D341Med (cell line): ENCODE measurements around the gene COQ9.
A peak's percentile ranks its signal among the peaks of the same experiment; 100 is the strongest.

ENCODE experiments used
- DNase-seq: peaks from one replicate; pipeline ENCODE4 v3.0.0; 2012; ENCODE audit warnings: low spot score

The COQ9 gene

DNA sequence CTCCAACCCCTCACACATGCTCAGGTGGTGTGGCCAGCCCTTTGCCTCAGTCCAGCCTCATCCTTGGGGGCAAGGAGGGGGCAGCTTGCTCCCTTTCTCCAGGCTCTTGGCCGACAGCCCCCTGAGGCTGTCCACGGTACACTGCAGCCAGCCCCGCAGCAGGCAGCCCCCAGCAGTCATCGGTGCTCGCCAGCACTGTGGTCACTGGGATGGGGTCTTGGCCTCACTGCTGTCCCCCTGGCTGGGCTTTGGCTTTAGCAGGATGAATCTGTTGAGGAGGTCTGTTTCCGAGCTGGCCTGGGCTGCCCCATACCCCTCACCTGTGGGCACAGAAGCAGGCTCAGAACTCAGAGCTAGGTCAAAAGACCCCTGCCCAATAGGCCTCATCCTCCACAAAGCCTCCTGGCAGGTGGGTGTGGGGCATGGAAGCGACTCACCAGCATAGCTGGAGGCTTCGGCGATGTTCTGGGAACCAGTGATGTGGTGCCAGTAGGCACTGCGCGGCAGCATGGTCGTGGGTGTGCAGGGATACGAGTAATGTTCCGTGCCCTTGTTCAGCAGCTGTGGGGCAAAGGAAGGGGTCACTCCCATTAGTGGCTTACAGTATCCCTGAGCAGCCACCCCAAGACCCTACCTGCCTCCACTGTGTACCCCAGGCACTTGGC lies 26.0 kb downstream of the COQ9 start:
- no peak for DNase-seq

DNA sequence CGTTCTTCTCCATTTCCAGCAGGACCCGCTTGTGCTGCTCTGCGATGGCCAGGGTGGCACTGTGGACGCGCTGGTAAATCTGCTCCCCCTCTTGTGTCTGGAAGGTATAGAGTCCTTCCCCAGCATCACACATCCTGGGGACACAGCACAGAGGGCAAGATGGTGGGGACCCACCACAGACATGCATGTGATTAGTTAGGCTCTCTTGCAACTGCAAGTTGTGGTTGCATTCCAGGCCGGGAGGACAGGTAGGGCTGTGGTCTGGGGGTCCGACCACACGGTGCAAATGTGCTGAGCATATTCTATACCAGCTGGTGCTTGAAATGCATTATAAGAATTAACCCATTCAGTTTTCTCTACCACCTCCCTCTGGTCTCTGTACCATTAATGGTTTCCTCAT lies 26.6 kb downstream of the COQ9 start:
- no peak for DNase-seq

DNA sequence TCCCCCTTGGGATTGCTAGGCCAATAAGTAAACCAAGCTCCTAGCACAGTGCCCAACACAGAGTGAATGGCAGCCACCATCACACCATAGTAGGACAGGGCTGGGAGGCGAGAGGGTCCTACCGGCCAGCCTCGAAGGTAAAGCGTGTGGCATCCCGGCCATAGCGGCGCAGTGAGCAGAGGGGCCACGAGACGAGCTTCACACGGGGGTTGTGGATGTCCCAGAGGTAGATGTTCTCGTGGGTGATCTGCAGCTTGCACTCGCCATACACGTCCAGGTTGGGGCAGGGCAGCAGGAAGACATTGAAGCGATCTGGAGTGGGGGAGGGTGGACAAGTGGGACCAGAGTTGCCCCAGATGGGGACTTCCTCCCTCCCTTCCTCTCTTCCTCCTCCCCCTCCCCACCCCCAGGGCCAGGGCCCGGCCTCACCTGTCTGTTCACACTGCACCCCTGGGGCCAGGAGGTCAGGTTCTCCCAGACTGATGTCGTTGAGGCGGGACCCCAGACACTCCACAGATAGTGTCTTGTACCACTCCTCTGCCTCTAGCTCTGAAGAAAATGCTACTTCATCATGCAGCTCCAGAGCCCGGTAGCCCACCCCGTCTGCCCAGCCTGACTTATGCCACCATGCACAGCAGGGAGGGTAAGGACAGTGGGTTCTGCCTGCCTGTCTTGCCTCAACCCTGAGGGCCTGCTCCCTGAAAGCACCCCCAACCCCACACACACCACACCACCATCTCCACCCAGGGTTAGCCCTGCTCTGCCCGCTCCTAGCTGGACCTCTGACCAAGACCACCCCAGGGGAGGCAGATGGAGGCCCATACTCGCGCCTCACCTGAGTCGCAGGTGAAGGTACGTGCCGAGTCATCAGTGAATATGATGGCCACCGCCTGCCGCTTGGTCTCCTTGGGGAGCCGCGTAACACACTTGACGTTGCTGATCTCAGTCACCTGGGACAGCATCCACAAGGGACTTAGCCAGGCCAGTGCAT lies 27.7 kb downstream of the COQ9 start:
- DNase-seq: no peak

DNA sequence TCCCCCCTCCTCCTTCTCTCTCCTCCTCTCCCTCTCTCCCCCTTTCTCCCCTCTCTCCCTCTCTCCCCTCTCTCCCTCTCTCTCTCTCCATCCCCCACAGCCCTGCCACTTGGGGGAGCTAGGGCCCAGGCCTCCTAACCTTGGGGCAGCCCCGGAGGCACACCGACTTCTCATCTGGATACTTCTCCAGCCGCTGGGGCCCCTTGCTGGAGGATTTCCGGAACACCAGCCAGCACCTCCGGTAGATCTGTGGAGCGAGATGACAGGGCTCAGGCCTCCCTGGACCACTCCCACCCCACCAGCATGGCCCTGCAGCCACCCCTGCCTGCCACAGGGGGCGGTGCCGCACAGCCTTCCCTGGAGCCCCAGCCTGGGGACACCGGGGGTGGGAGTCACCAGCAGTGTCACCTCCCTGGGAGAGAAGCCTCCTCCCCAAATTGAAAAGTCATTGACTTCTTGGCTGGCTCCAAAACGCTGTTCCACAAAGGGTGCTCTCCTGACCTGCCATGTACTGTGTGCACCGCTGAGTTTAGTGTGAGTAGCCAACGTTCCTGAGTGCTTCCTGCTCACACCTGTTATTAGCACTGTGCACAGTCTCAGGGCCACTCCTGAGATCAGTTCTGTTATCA lies 28.5 kb downstream of the COQ9 start:
- peak; percentile 85 for DNase-seq

DNA sequence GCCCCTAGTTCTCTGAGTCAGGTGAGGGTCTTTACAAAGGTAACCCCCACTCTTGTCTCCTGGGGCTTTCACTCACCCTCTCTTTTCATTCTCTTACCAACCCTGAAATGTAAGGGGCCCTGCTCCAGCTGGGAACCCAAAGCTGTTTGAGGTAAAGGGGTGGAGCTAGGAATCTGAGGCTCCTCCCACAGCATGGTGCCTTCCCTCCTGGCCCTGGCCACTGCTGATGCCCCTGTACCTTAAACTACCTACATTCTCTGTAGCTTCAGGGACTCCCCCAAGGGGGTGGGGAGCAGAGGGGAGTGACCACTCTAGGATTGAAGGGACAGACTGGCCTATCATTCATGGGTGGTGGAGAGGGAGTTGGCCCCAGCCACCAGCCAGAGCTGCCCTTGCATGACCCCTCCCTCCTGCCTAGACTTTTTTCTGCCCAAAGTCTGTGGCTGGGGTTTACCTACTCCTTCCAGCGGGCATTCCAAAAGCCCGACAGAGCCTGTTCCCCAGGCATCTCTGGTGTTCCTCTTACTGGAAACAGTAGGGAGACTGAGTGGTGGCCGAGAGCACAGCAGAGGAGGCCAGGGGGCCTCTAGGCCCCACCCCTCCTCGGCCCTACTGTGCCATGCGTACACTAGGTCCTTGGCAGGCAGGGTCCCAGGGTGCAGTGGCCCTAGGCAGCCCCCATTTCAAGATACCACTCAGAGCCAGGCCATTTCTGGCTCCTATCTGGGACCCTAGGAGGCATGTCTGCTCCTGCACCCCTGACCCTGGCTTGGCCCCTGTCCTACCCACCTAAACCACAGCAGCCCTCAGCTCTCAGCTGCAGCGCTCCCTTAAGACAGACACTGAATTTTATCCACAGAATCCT lies 29.5 kb downstream of the COQ9 start:
- DNase-seq: no peak

DNA sequence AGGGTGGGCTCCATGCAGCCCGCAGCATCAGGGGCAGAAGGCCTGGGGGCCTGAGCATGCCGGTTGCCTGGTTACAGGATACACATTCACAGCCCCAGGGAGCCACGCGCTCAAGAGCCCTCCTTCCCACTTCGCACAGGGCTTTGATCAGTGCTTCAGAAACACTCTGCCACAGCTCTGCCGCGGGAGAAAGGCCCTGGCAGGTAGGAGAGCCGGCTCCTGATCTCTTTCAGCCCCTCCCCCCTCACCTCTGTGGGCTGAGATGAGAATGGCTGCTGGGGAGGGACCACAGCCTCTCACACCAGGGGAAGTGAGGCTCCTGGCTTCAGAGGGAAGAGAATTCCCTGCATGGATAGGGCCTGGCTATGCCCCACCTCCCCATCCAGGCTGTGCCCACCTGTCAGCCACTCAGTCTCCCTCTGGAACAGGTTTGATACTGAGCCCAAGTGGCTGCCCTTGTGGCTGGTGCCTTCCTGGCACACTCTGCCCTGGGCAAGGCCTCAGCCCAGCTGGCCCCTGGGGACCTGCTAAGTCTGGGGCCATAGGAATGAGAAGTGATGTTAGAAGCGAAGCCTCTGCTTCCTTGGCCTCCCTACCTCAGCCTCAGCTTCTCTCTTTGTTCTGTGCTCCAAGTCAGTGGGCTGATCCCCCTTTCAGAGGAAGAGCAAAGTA lies 30.4 kb downstream of the COQ9 start:
- DNase-seq: no peak

DNA sequence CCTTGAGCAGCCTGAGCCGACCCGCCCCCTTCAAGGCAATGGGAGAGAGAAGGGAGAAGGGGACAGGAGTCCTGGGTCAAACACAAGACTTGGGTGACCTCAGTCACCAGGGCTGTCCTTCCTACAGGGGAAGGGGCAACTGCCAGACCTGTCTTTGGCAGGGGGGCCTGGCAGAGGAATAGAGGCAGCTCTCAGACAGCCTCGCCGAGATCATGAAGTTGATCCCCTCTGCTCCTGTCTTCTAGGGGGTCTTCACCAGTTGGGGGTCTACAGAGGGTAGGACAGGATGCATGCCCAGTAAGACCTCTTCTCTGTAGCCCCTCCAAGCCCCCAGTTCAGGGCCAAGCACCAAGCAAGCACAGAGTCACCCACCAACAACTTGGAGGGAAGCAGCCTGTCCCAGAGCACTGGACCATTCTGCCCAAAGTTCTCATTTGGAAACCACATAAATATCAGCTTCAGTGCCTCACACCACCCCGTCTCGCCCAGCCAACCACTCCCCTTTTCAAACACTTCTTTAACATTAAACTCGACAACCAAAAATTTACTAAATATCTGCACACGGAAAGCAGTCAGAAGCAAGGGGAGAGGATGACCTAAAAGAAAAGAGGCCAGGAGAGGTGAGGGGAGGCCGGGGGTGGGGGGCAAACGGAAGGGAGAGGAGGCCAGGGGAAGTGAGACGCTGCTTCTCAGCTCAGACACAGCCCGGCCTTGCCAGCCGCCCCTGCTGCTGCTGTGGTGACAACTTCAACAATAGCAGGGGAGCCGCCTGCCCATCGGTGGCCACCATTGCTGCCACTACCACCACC lies 31.3 kb downstream of the COQ9 start:
- DNase-seq: no peak

DNA sequence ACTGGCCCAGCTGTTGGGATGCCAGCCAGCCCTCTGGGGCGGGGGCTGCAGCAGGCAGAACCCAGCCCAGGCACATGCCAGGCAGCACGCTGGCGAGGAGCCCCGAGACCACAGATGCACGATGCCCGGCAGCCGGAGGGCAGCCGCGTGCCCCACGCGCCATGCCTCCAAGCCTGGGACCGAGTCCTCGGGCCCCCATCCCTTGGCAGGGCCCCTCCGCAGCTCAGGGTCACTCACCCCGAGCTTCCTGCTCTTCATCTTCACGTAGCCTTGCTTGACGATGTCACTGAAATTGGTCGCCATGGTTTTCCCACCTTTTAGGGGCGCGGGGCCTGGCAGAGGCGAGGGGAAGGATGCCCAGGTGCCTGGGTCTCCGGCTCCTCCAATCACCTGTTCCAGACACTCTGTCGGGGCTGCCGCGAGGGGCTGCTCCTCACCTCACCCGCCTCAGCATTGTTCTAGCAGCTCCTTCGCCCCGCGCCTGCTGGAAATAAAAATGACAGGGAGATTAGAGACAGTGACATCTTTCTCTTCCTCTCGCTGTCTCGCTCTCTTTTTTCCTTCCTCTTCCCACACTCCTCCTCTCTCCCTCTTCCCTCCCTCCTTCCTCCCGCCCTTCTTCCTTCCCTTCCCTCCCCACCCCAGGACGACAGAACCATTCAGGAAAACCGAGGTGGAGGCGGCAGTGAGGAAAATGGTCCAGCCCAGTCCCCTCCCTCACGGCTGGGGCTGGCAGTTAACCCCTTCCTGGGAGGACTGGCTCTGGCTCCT lies 32.1 kb downstream of the COQ9 start:
- no peak for DNase-seq

DNA sequence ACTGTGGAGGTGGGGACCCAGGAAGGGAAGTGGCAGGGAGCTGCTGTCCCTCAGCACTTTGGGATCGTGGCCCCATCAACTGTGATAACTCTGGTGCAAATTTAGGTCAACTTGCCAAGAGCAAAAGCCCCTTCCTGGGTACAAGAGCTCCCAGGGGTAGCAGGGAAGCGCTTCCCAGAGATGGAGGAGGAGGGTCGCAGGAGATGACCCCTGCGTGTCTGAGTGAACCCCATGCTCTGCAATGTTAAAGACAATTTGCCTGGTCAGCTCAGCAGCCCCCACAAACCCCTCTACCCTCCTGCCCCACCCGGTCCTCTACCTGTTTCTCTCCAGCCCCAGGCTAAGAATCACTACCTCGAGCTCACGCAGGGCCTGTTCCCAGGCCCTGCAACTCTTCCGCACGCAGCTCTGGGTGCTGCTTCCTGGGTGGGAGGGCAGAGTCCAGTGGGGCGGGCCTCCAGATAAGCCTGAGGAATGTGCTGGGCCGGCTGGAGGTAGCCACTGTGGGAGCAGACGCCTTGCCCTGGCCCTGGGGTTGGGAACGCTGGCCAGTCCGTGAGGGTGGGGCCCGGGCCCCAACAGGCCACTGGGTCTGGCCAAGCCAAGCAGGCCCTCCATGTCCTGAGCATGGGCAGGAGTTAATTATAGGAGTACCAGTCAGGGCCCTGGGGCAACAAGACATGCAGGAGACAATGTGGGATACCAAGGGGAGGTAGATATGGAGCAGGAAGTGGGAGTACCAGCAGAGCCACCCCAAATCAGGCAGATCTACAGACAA lies 32.9 kb downstream of the COQ9 start:
- no peak for DNase-seq

DNA sequence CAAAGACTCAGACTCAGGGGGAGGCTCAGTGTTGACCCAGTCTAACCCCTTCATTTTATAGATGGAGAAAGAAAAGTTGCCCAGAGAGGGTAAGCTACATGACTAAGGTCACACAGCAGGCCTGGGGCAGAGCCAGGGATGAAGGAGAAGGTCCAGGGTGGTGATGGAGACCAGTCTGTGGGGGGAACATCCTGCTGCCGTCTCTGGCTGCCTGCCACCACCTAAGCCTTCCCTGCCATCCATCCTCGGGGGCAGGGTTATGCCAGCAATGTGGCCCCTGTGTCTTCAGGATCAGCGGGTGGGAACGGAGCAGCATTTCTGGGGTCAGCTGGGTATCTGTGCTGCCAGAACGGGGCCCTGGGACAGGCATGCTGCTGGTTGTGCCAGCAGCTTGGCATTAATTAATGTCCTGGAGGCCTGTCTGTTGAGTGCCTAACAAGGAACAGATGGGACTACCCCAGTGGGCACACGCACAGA lies 33.5 kb downstream of the COQ9 start:
- no peak for DNase-seq

DNA sequence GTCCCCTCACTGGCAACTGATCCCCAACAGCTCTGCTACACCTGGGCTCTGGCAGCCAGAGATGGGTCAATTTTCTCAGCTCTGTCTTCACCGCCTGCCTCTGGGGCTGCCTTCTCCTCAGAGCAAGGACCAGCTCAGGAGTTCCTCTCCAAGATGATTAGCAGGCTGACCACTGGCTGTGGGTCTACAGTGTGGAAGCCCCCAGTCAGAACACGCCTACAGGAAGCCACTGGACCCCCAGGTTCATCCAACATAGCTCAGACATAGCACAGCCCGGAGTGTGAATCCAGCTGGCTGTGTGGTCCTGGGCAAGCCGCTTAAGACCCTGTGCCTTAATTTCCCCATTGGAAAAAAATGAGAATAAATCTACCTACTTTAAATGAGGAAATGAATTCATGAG lies 34.1 kb downstream of the COQ9 start:
- no peak for DNase-seq

DNA sequence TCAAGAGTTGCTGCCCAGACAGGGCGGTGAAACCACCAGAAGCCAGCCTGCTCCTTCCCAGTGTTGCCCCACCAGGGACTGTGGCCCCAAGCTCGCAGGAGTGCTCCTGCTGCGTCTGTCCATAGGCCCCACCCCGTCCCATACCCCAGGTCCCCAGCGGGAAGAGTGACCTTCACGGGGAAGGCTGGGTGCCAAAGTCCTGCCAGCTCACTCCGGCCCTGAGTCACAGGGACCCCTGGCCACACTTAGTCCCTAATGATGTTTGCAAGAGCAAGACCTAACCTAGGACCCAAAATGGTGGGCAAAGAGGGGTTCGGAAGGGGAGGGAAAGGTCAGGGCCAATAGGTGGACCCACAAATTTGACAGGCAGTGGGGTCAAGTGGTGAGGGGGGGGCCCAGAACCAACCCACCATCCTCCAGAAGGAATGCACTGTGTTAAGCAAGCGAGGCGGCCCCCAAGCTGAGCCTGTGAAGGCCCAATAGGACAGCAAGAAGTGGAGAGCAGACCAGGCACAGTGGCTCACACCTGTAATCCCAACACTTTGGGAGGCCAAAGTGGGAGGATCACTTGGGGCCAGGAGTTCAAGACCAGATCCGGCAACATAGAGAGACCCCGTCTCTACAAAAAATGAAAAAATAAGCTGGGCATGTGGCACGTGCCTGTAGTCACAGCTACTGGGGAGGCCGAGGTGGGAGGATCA lies 35.7 kb downstream of the COQ9 start:
- DNase-seq: no peak

DNA sequence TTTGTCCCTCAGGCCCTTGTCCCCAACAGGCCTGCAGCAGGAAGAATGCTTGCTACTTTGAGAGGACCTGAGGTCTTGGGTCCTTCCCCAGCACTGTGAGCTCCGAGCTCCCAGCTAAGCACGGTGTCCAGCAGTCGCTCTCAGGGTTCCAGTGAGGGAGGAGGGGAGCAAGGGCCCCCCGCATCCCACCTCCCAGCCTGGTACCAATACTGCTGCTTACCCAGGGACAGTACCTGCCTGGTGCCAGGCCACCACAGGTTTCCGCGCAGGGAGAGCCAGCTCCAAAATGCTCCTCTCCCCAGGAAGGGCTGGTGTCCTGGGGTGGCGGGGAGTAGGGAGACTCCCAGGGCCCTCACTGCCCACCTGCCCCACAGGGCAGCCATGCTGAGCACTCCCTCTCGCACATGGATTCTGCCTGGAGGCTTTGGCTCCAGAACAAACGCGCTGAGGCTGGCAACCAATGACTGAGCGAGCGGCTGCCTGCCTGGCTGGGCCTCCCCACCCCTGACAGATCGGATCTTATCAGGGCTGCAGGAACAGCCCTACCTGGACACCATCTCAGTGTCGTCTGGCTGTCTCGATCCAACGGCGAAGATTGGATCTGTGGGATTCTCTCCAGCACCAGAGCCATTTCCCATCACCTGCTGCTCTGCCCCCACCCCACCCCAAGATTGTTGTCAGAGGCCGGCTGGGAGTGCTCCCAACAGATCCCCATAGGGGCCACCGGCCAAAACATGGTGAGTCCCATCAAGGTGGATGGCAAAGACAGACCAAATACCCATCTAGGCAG lies 36.6 kb downstream of the COQ9 start:
- no peak for DNase-seq

DNA sequence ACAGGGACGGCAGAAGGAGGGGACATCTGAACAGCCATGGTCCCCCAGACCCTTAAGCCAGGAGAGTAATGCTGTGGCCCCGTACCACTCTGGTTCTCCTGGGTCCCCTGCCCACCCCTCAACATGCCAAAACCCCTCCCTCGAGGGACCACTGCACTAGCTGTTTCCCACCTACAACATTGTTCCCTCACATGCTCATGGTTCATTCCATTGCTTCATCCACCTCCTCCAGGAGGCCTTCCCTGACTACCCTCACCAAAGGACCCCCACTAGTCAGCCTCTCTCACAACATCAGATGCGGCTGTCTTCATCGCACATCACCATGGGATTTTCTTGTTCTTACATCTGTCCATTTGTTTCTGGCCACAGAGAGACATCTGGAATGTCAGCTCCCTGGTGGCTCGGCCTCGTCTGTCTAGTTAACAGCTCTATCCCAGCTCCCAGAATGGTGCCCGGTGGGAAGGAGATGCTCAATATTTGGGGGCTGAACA lies 37.3 kb downstream of the COQ9 start:
- DNase-seq: no peak

DNA sequence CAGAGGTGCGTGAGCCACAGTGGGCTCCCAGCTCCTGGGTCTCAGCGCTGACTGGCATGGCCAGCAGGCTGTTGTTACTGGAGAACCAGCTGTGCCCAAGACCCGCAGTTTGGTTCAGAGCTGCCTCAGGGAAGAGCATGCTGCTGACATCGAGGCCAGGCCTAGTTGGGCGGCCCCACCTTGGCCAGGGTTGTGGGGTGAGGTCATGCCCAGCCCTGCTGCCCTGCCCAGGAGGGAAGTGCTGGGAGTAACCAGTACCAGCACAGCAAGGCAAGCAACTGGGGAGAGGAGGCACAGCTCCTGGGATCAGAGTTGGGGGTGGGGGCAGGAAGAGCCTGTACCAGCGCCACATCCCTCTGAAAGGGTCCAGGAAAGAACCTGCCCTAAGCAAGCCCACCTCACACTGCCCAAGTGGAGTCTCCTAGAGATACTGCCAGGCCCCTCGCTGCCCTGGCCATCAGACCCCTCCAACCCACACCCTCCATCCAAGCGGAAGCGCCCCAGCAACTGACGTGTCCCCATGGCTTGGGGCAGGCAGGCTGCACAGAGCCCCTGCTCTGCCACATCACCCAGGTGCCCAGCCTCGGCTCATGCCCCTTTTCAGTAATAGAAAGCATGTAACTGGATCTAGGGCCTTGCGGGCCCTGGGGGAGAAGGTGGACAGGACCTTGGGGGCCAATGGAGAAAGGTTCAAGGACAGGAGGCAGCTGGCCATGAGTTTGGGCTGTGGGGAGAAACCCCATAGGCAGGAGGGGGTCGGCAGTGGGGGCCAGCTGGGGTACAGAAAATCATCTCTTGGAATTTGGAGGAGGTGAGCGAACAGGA lies 38.0 kb downstream of the COQ9 start:
- DNase-seq: no peak
